ENCODE data around the gene MPZL1. TPM values are rescaled to one million over a fixed set of nuclear protein-coding genes. Genes with fewer than 3 reads are reported as not detected.
"Not testable (repeated sequence)": the region's sequence is repeated elsewhere in the genome, so short reads cannot be mapped to it uniquely, and the experiment has no call there.

The MPZL1 gene
- total and polyA plus RNA-seq, 4 donors, result 173 to 308 (median 265) TPM

GRCh38 chr1:167795810-167796740 lies 74.3 kb downstream of the MPZL1 start:
- 31% methylated on average over 4 of the region's 10 CpGs for WGBS (ENCODE audit: insufficient coverage)
- Histone ChIP-seq H3K4me1 (ENCODE audit: control insufficient read depth, insufficient read depth, low read length) (peaks cover 3% of the 10 kb centered on the region), H3K27ac (ENCODE audit: low read depth, low read length) (peak overlapping the region; percentile 71), H3K36me3 (ENCODE audit: control insufficient read depth, insufficient read depth, low read length) (no peaks in the 10 kb centered on the region), H3K9me3 (ENCODE audit: control insufficient read depth, insufficient read depth, low read length) (no peaks in the 10 kb centered on the region), H3K27me3 (ENCODE audit: control insufficient read depth, insufficient read depth, low read length) (no peaks in the 10 kb centered on the region), H3K4me3 (ENCODE audit: low read depth, low read length) (no peak overlapping the region)
- DNase-seq (ENCODE audit: low read depth in 4 of 6, low spot score in 6 of 6), result peak in 2 of 6 donors; percentile 4 to 68

GRCh38 chr1:167797015-167797414 lies 75.2 kb downstream of the MPZL1 start:
- Histone ChIP-seq H3K4me1 (ENCODE audit: control insufficient read depth, insufficient read depth, low read length) (peaks cover 3% of the 10 kb centered on the region), H3K27me3 (ENCODE audit: control insufficient read depth, insufficient read depth, low read length) (no peaks in the 10 kb centered on the region), H3K9me3 (ENCODE audit: control insufficient read depth, insufficient read depth, low read length) (no peaks in the 10 kb centered on the region), H3K27ac (ENCODE audit: low read depth, low read length) (peak overlapping the region; percentile 67), H3K4me3 (ENCODE audit: low read depth, low read length) (no peak overlapping the region), H3K36me3 (ENCODE audit: control insufficient read depth, insufficient read depth, low read length) (no peaks in the 10 kb centered on the region)
- peak in 2 of 6 donors; percentile 16 to 70 for DNase-seq (ENCODE audit: low read depth in 4 of 6, low spot score in 6 of 6)
- no CpG with 5 or more reads among the region's 2 CpGs for WGBS (ENCODE audit: insufficient coverage)

- H3K27ac ChIP-seq (ENCODE audit: low read depth, low read length), result no peak overlapping the region
- 100% methylated on average over 1 of the region's 4 CpGs for WGBS (ENCODE audit: insufficient coverage)
- no peak overlapping the region for H3K4me3 ChIP-seq (ENCODE audit: low read depth, low read length)
- no peaks in the 10 kb centered on the region for H3K36me3 ChIP-seq (ENCODE audit: control insufficient read depth, insufficient read depth, low read length)
- DNase-seq (ENCODE audit: low read depth in 4 of 6, low spot score in 6 of 6), result no peak
- no peaks in the 10 kb centered on the region for H3K27me3 ChIP-seq (ENCODE audit: control insufficient read depth, insufficient read depth, low read length)
- H3K9me3 ChIP-seq (ENCODE audit: control insufficient read depth, insufficient read depth, low read length), result no peaks in the 10 kb centered on the region
- H3K4me1 ChIP-seq (ENCODE audit: control insufficient read depth, insufficient read depth, low read length), result peaks cover 3% of the 10 kb centered on the region
Measured at GRCh38 chr1:167798952-167799351, 77.2 kb downstream of the MPZL1 start.

GRCh38 chr1:167799747-167800146 lies 78.0 kb downstream of the MPZL1 start:
- Histone ChIP-seq H3K36me3 (ENCODE audit: control insufficient read depth, insufficient read depth, low read length) (no peaks in the 10 kb centered on the region), H3K27me3 (ENCODE audit: control insufficient read depth, insufficient read depth, low read length) (no peaks in the 10 kb centered on the region), H3K4me1 (ENCODE audit: control insufficient read depth, insufficient read depth, low read length) (peaks cover 3% of the 10 kb centered on the region), H3K9me3 (ENCODE audit: control insufficient read depth, insufficient read depth, low read length) (no peaks in the 10 kb centered on the region), H3K4me3 (ENCODE audit: low read depth, low read length) (no peak overlapping the region), H3K27ac (ENCODE audit: low read depth, low read length) (no peak overlapping the region)
- 75% methylated on average over 2 of the region's 4 CpGs for WGBS (ENCODE audit: insufficient coverage)
- no peak for DNase-seq (ENCODE audit: low read depth in 4 of 6, low spot score in 6 of 6)

- DNase-seq (ENCODE audit: low read depth in 4 of 6, low spot score in 6 of 6), result no peak
- 86% methylated on average over 2 of the region's 3 CpGs for WGBS (ENCODE audit: insufficient coverage)
Measured at GRCh38 chr1:167800251-167800650, 78.5 kb downstream of the MPZL1 start.

GRCh38 chr1:167802235-167802634 lies 80.5 kb downstream of the MPZL1 start:
- Histone ChIP-seq H3K9me3 (ENCODE audit: control insufficient read depth, insufficient read depth, low read length) (no peaks in the 10 kb centered on the region), H3K27ac (ENCODE audit: low read depth, low read length) (no peak overlapping the region), H3K4me1 (ENCODE audit: control insufficient read depth, insufficient read depth, low read length) (no peaks in the 10 kb centered on the region), H3K36me3 (ENCODE audit: control insufficient read depth, insufficient read depth, low read length) (no peaks in the 10 kb centered on the region), H3K4me3 (ENCODE audit: low read depth, low read length) (no peak overlapping the region), H3K27me3 (ENCODE audit: control insufficient read depth, insufficient read depth, low read length) (no peaks in the 10 kb centered on the region)
- DNase-seq (ENCODE audit: low read depth in 4 of 6, low spot score in 6 of 6), result no peak
- no CpG with 5 or more reads among the region's 4 CpGs for WGBS (ENCODE audit: insufficient coverage)

More at GRCh38 chr1:167800251-167800650, 78.5 kb downstream of the MPZL1 start:
- Histone ChIP-seq H3K4me3 (ENCODE audit: low read depth, low read length) (no peak overlapping the region), H3K36me3 (ENCODE audit: control insufficient read depth, insufficient read depth, low read length) (no peaks in the 10 kb centered on the region), H3K4me1 (ENCODE audit: control insufficient read depth, insufficient read depth, low read length) (peaks cover 3% of the 10 kb centered on the region), H3K27me3 (ENCODE audit: control insufficient read depth, insufficient read depth, low read length) (no peaks in the 10 kb centered on the region), H3K9me3 (ENCODE audit: control insufficient read depth, insufficient read depth, low read length) (no peaks in the 10 kb centered on the region), H3K27ac (ENCODE audit: low read depth, low read length) (no peak overlapping the region)

- 34% methylated on average over 11 of the region's 12 CpGs for WGBS (ENCODE audit: insufficient coverage)
- Histone ChIP-seq H3K4me1 (ENCODE audit: control insufficient read depth, insufficient read depth, low read length) (no peaks in the 10 kb centered on the region), H3K4me3 (ENCODE audit: low read depth, low read length) (no peak overlapping the region), H3K27ac (ENCODE audit: low read depth, low read length) (no peak overlapping the region), H3K36me3 (ENCODE audit: control insufficient read depth, insufficient read depth, low read length) (no peaks in the 10 kb centered on the region), H3K27me3 (ENCODE audit: control insufficient read depth, insufficient read depth, low read length) (no peaks in the 10 kb centered on the region), H3K9me3 (ENCODE audit: control insufficient read depth, insufficient read depth, low read length) (no peaks in the 10 kb centered on the region)
- peak in 5 of 6 donors; percentile 31 to 86 (median 52) for DNase-seq (ENCODE audit: low read depth in 4 of 6, low spot score in 6 of 6)
Measured at GRCh38 chr1:167803358-167804207, 81.8 kb downstream of the MPZL1 start.

GRCh38 chr1:167805041-167805556 lies 83.3 kb downstream of the MPZL1 start:
- Histone ChIP-seq H3K27me3 (ENCODE audit: control insufficient read depth, insufficient read depth, low read length) (no peaks in the 10 kb centered on the region), H3K4me1 (ENCODE audit: control insufficient read depth, insufficient read depth, low read length) (no peaks in the 10 kb centered on the region), H3K9me3 (ENCODE audit: control insufficient read depth, insufficient read depth, low read length) (no peaks in the 10 kb centered on the region), H3K27ac (ENCODE audit: low read depth, low read length) (no peak overlapping the region), H3K36me3 (ENCODE audit: control insufficient read depth, insufficient read depth, low read length) (no peaks in the 10 kb centered on the region), H3K4me3 (ENCODE audit: low read depth, low read length) (no peak overlapping the region)
- DNase-seq (ENCODE audit: low read depth in 4 of 6, low spot score in 6 of 6), result no peak
- no CpG with 5 or more reads among the region's 4 CpGs for WGBS (ENCODE audit: insufficient coverage)

- H3K4me3 ChIP-seq (ENCODE audit: low read depth, low read length); DNase-seq (ENCODE audit: low read depth in 4 of 6, low spot score in 6 of 6): not testable (repeated sequence)
- 97% methylated on average over 20 of the region's 23 CpGs for WGBS (ENCODE audit: insufficient coverage)
Measured at GRCh38 chr1:167806235-167806634, 84.5 kb downstream of the MPZL1 start.

More at GRCh38 chr1:167806235-167806634, 84.5 kb downstream of the MPZL1 start:
- not testable (repeated sequence) for H3K27me3 ChIP-seq (ENCODE audit: control insufficient read depth, insufficient read depth, low read length); H3K36me3 ChIP-seq (ENCODE audit: control insufficient read depth, insufficient read depth, low read length); H3K4me1 ChIP-seq (ENCODE audit: control insufficient read depth, insufficient read depth, low read length); H3K27ac ChIP-seq (ENCODE audit: low read depth, low read length); H3K9me3 ChIP-seq (ENCODE audit: control insufficient read depth, insufficient read depth, low read length)

Data from spinal cord (tissue), 10 donors.